Measurements from ENCODE around the gene EGFLAM. TPM values are rescaled to one million over a fixed set of nuclear protein-coding genes. Genes with fewer than 3 reads are reported as not detected.

Gene EGFLAM
- polyA plus RNA-seq, 1 donor from 2014 or later = not detected

DNA sequence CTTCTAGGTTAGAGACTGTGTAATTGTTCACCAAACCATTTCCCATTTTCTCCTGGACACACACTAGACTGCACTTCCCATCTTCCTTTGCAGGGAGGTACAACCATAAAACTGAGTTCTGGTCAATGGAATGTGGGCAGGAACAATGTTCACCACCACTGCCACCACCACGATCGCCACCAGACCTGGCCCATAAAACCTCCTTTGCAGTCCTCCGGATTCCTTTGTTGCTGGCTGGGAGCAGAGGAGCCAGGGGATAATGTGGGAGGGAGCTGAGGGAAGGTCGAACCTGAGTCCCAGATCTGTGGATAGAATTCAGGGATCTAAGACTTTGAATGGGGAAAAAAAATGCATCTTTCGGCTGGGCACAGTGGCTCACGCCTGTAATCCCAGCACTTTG lies 29.4 kb upstream of the EGFLAM start:
- Histone ChIP-seq H3K4me2 (ENCODE audit: low read length) (no peak overlapping the region), H3K4me3 (ENCODE audit: low read length) (no peak overlapping the region), H3K79me2 (replicated peaks; ENCODE audit: insufficient read depth, low read length) (no peaks in the 10 kb centered on the region), H3K27ac (ENCODE audit: low read length) (no peak overlapping the region), H2AFZ (ENCODE audit: low read depth, low read length) (no peak overlapping the region), H3K36me3 (ENCODE audit: insufficient read depth, low read length) (no peaks in the 10 kb centered on the region), H3K27me3 (ENCODE audit: insufficient read depth, low read depth, low read length) (no peaks in the 10 kb centered on the region), H3K9me3 (ENCODE audit: low read length) (no peaks in the 10 kb centered on the region), H3F3A (ENCODE audit: insufficient read depth, low read length, poor library complexity, severe bottlenecking) (no peaks in the 10 kb centered on the region), H3K9me2 (ENCODE audit: insufficient read depth, low read length) (no peaks in the 10 kb centered on the region), H4K20me1 (ENCODE audit: insufficient read depth) (no peaks in the 10 kb centered on the region), H3K9ac (ENCODE audit: low read length) (no peak overlapping the region)
- TF ChIP-seq, protein P1, sequence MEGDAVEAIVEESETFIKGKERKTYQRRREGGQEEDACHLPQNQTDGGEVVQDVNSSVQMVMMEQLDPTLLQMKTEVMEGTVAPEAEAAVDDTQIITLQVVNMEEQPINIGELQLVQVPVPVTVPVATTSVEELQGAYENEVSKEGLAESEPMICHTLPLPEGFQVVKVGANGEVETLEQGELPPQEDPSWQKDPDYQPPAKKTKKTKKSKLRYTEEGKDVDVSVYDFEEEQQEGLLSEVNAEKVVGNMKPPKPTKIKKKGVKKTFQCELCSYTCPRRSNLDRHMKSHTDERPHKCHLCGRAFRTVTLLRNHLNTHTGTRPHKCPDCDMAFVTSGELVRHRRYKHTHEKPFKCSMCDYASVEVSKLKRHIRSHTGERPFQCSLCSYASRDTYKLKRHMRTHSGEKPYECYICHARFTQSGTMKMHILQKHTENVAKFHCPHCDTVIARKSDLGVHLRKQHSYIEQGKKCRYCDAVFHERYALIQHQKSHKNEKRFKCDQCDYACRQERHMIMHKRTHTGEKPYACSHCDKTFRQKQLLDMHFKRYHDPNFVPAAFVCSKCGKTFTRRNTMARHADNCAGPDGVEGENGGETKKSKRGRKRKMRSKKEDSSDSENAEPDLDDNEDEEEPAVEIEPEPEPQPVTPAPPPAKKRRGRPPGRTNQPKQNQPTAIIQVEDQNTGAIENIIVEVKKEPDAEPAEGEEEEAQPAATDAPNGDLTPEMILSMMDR (IDR thresholded peaks at IDR 0.05; ENCODE audit: poor library complexity, severe bottlenecking) = no peak

DNA sequence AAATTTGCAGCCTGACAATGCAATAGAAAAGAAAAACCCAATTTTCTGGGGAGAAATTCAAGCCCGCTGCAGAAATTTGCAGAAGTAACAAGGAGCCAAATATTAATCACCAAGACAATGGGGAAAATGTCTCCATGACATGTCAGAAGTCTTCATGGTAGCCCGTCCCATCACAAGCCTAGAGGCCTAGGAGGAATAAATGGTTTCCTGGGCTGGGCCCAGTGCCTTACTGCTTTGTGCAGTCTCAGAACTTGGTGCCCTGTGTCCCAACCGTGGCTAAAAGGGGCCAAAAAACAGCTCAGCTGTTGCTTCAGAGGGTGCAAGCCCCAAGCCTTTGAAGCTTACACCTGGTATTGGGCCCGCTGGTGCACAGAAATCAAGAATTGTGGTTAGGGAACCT lies 23.6 kb upstream of the EGFLAM start:
- TF ChIP-seq EP300 (conservative IDR thresholded peaks at IDR 0.05; ENCODE audit: poor library complexity, severe bottlenecking) (no peak), EZH2 (IDR thresholded peaks at IDR 0.05; ENCODE audit: borderline replicate concordance, insufficient read depth, low read length, poor library complexity, severe bottlenecking) (no peak), RAD21 (conservative IDR thresholded peaks at IDR 0.05) (no peak), POLR2AphosphoS5 (IDR thresholded peaks at IDR 0.05) (no peak), SMC3 (conservative IDR thresholded peaks at IDR 0.05; ENCODE audit: poor library complexity) (no peak), MXI1 (conservative IDR thresholded peaks at IDR 0.05; ENCODE audit: poor library complexity, severe bottlenecking) (no peak), TAF1 (IDR thresholded peaks at IDR 0.05; ENCODE audit: low read depth) (no peak)
- TF ChIP-seq, protein P1 (IDR thresholded peaks at IDR 0.05; ENCODE audit: poor library complexity, severe bottlenecking) = no peak
- TF ChIP-seq, protein P2, sequence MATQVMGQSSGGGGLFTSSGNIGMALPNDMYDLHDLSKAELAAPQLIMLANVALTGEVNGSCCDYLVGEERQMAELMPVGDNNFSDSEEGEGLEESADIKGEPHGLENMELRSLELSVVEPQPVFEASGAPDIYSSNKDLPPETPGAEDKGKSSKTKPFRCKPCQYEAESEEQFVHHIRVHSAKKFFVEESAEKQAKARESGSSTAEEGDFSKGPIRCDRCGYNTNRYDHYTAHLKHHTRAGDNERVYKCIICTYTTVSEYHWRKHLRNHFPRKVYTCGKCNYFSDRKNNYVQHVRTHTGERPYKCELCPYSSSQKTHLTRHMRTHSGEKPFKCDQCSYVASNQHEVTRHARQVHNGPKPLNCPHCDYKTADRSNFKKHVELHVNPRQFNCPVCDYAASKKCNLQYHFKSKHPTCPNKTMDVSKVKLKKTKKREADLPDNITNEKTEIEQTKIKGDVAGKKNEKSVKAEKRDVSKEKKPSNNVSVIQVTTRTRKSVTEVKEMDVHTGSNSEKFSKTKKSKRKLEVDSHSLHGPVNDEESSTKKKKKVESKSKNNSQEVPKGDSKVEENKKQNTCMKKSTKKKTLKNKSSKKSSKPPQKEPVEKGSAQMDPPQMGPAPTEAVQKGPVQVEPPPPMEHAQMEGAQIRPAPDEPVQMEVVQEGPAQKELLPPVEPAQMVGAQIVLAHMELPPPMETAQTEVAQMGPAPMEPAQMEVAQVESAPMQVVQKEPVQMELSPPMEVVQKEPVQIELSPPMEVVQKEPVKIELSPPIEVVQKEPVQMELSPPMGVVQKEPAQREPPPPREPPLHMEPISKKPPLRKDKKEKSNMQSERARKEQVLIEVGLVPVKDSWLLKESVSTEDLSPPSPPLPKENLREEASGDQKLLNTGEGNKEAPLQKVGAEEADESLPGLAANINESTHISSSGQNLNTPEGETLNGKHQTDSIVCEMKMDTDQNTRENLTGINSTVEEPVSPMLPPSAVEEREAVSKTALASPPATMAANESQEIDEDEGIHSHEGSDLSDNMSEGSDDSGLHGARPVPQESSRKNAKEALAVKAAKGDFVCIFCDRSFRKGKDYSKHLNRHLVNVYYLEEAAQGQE (IDR thresholded peaks at IDR 0.05; ENCODE audit: borderline replicate concordance) = no peak
- Histone ChIP-seq H3K9me3 (ENCODE audit: low read length) (no peaks in the 10 kb centered on the region), H3K79me2 (replicated peaks; ENCODE audit: insufficient read depth, low read length) (no peaks in the 10 kb centered on the region), H3K4me2 (ENCODE audit: low read length) (no peak overlapping the region), H3K4me3 (ENCODE audit: low read length) (no peak overlapping the region), H3K36me3 (ENCODE audit: insufficient read depth, low read length) (no peaks in the 10 kb centered on the region), H3K27ac (ENCODE audit: low read length) (no peak overlapping the region), H3K27me3 (ENCODE audit: insufficient read depth, low read depth, low read length) (no peaks in the 10 kb centered on the region), H3K9ac (ENCODE audit: low read length) (no peak overlapping the region), H2AFZ (ENCODE audit: low read depth, low read length) (no peak overlapping the region), H4K20me1 (ENCODE audit: insufficient read depth) (no peaks in the 10 kb centered on the region), H3K9me2 (ENCODE audit: insufficient read depth, low read length) (no peaks in the 10 kb centered on the region), H3F3A (ENCODE audit: insufficient read depth, low read length, poor library complexity, severe bottlenecking) (no peaks in the 10 kb centered on the region)

Data from neural cell (in vitro differentiated cells).